ENCODE data around the gene NLE1. TPM values are rescaled to one million over a fixed set of nuclear protein-coding genes. Genes with fewer than 3 reads are reported as not detected.

NLE1 gene
- total RNA-seq, 1 donor: 13.8 TPM

DNA sequence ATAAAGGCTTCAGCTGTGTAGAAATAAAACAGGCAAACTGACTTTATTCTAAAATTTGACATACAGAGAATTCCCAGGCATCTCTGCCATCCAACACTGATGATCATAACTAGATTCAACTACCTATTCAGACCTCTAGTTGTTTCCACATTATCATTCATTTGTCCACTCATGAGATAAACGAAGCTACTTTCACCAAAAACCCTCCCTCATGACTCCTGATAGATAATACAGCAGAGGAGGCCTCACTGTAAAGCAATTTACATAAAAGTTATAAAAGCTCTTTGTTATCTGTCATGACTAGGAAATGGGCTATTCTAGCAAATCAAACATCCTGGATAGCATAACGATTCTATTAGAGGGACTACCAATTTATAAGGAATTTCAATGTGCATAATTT is 59.0 kb downstream of the NLE1 start:
- no peak overlapping the region for H3K4me3 ChIP-seq (ENCODE audit: low read depth, low read length)
- no peak for DNase-seq (ENCODE audit: low read depth)
- TF ChIP-seq, protein P1, sequence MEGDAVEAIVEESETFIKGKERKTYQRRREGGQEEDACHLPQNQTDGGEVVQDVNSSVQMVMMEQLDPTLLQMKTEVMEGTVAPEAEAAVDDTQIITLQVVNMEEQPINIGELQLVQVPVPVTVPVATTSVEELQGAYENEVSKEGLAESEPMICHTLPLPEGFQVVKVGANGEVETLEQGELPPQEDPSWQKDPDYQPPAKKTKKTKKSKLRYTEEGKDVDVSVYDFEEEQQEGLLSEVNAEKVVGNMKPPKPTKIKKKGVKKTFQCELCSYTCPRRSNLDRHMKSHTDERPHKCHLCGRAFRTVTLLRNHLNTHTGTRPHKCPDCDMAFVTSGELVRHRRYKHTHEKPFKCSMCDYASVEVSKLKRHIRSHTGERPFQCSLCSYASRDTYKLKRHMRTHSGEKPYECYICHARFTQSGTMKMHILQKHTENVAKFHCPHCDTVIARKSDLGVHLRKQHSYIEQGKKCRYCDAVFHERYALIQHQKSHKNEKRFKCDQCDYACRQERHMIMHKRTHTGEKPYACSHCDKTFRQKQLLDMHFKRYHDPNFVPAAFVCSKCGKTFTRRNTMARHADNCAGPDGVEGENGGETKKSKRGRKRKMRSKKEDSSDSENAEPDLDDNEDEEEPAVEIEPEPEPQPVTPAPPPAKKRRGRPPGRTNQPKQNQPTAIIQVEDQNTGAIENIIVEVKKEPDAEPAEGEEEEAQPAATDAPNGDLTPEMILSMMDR (IDR thresholded peaks at IDR 0.05; ENCODE audit: insufficient read depth, low read depth, low read length): no peak

GRCh38 chr17:35082073-35082657 is 59.9 kb downstream of the NLE1 start:
- DNase-seq (ENCODE audit: low read depth): peak; percentile 65
- TF ChIP-seq, protein P1 (IDR thresholded peaks at IDR 0.05; ENCODE audit: insufficient read depth, low read depth, low read length): no peak
- no peak overlapping the region for H3K4me3 ChIP-seq (ENCODE audit: low read depth, low read length)

DNA sequence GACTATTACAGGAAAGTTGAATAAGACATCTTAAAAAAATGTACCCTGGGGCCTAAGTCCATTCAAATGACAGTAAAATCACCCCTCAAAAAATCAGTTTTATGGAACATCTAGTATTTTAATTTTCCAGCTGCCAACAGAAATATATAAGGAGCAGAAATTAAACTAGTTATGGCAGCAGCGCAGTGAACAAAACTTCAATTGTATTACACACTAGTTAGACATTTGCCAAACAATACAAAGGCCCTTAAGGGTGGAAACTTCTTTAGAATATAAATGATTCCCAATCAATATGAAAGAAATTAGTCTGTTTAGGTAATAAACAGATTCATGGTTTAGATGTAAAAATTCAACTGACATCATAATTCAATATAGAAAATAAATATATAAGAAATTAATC is 60.5 kb downstream of the NLE1 start:
- TF ChIP-seq, protein P1 (IDR thresholded peaks at IDR 0.05; ENCODE audit: insufficient read depth, low read depth, low read length): no peak
- no peak overlapping the region for H3K4me3 ChIP-seq (ENCODE audit: low read depth, low read length)
- DNase-seq (ENCODE audit: low read depth): no peak

DNA sequence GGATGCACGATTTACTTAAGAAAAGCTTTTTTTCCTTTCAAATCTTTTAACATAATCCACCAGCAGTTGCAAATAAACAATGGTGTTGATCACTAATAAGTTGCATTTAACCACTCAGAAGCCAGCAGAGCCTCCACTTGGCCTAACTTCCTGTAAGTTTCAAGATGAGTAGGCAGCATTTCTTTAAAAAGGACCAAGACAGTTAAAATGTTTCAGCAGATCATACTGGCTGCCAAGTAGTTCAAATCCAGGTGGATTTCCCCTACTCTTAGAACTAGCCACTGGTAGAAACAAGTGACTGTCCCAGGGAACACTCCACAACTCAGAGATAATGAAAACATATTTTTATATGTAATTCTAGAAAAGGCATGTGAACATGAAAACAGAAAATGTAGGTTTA is 61.6 kb downstream of the NLE1 start:
- TF ChIP-seq, protein P1 (IDR thresholded peaks at IDR 0.05; ENCODE audit: insufficient read depth, low read depth, low read length): no peak
- DNase-seq (ENCODE audit: low read depth): no peak
- no peak overlapping the region for H3K4me3 ChIP-seq (ENCODE audit: low read depth, low read length)

GRCh38 chr17:35079547-35080423 is 62.3 kb downstream of the NLE1 start:
- TF ChIP-seq, protein P1 (IDR thresholded peaks at IDR 0.05; ENCODE audit: insufficient read depth, low read depth, low read length): no peak

More at GRCh38 chr17:35079547-35080423, 62.3 kb downstream of the NLE1 start:
- no peak overlapping the region for H3K4me3 ChIP-seq (ENCODE audit: low read depth, low read length)
- peak; percentile 31 for DNase-seq (ENCODE audit: low read depth)

Small RNAs within 50 kb of the gene (small RNA-seq; reads per million reads assigned to genes)
- gene RNU6-840P: not detected

Other genes with a start within 250 kb of the NLE1 start
- gene CCT6B, start 180.8 kb downstream of the NLE1 start, total RNA-seq: 1.3 and 2.3 TPM in 2 replicates
- gene ZNF830, start 180.8 kb downstream of the NLE1 start, total RNA-seq: 11.6 and 13.0 TPM in 2 replicates
- 41.6 and 59.6 TPM in 2 replicates for gene LIG3, start 161.8 kb downstream of the NLE1 start, total RNA-seq
- gene RFFL, start 78.6 kb downstream of the NLE1 start, total RNA-seq: 11.9 and 15.1 TPM in 2 replicates
- gene RAD51D, start 22.4 kb downstream of the NLE1 start, total RNA-seq: 8.6 and 12.6 TPM in 2 replicates
- not detected in 2 replicates for gene FNDC8, start 20.7 kb downstream of the NLE1 start, total RNA-seq
- not detected in 2 replicates for gene UNC45B, start 5.5 kb upstream of the NLE1 start, total RNA-seq
- not detected in 2 replicates for gene SLC35G3, start 52.1 kb upstream of the NLE1 start, total RNA-seq
- gene SLFN5, start 100.8 kb upstream of the NLE1 start, total RNA-seq: 65.1 and 67.8 TPM in 2 replicates
- gene SLFN11, start 231.3 kb upstream of the NLE1 start, total RNA-seq: 54.8 and 95.9 TPM in 2 replicates